ENCODE results near the gene PCBP3. TPM values are rescaled to one million over a fixed set of nuclear protein-coding genes. Genes with fewer than 3 reads are reported as not detected.
"Not testable (repeated sequence)": the region's sequence is repeated elsewhere in the genome, so short reads cannot be mapped to it uniquely, and the experiment has no call there.

PCBP3 gene
- polyA plus RNA-seq, 3 donors: 1.7 to 9.5 (median 2.2) TPM

DNA sequence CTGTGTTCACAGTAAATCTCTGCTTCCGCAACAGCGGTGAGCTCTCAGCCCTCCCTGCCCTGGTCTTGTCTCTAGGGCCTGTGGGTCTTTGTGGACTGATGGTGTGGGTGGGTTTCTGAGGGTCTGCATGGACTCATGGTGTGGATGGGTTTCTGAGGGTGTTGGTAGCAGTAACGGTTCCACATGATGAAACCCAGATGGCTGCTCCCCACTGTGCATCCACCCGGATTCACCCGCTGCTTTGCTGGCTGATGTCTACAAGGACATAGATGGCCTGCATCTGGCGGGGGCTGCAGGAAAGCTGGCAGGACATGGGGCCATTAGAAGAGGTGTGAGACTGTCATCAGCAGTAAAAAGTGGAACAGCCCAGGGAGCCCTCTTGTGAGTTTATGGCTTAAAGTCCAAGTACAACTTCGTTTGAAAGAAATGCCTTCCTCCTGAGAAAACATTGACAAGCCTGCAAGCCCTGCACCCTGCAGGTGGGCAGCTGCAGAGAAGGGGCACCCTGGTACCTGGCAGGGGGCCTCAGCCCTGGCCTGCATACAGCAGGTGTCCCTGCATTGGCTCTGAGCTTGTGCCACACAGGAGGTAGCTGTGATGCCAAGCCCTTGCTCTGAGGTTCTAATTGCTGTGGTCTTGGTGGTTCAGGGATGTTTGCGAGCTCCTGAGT, 181.2 kb downstream of the PCBP3 start:
- H3K27ac ChIP-seq (ENCODE audit: low read depth, low read length): no peak overlapping the region
- 76 to 83% (median 77%) methylated on average over 8 of the region's 8 CpGs for WGBS, 3 donors

DNA sequence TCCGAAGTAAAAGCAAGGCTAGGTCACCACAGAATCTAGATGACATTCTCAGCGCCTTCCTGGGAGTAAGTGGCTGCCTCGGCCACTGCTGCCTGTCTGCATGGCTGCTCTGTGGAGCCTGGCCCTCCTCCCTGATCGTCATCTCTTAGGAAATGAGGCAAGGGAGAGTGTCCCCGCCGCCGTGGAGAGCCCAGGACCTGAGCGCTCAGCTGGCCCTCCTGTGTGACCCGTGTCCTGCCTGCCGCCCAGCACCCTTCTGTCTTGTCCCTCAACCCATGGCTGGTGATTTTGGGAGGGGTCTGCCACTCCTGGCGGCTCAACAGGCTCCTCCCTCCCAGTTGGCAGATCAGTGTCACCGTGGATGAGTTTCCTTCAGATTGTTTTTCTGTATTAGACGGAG, 181.7 kb downstream of the PCBP3 start:
- H3K27ac ChIP-seq (ENCODE audit: low read depth, low read length): no peak overlapping the region
- 54 to 74% (median 67%) methylated on average over 13 of the region's 13 CpGs for WGBS, 3 donors

DNA sequence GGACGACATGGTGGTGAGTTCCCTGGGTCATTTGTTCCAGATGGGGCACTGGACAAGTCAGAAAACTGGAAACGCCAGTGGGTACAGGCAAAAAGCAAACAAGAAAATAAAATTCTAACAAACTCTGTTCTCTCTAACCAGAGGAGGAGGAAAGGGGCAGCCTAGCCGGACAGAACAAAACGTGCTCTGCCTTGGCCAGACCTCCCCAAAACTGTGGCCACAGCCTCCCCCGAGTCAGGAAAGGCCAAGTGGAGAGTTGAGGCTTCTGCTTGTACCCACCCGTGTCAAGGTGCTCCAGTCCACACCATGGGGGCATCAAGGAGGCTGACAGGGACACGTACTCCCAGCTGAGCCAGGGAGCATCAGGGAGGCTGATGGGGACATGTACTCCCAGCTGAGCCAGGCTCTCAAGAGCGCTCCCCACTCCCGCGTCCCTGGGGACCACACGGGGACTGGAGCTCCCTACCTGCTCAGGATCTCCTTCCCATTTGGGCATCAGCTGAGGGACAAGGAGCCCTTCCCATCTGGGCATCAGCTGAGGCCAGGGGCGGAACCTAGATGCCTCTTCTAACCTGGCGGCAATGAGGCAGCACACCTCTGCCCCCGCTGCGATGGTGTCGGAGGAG, 183.3 kb downstream of the PCBP3 start:
- WGBS, 3 donors: 73 to 89% (median 87%) methylated on average over 16 of the region's 16 CpGs
- H3K27ac ChIP-seq (ENCODE audit: low read depth, low read length): no peak overlapping the region

DNA sequence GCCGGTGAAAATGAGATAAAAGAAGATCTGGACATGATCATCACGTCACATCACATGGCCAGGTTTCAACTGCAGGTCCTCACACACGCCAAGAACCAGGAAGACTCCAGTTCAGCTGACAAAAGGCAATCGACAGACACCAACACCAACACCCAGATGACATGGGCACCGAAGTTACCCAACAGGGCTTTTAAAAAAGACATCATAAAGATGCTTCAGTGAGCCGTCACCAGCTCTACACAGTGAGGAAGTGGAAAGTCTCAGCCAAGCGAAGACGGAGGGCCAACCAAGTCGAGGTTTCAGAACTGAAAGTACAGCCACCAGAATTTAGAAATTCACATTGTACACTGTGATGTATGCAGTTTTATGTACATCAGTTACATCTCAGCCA, 183.8 kb downstream of the PCBP3 start:
- WGBS, 3 donors: 69 to 77% (median 76%) methylated on average over 9 of the region's 9 CpGs
- H3K27ac ChIP-seq (ENCODE audit: low read depth, low read length): no peak overlapping the region

DNA sequence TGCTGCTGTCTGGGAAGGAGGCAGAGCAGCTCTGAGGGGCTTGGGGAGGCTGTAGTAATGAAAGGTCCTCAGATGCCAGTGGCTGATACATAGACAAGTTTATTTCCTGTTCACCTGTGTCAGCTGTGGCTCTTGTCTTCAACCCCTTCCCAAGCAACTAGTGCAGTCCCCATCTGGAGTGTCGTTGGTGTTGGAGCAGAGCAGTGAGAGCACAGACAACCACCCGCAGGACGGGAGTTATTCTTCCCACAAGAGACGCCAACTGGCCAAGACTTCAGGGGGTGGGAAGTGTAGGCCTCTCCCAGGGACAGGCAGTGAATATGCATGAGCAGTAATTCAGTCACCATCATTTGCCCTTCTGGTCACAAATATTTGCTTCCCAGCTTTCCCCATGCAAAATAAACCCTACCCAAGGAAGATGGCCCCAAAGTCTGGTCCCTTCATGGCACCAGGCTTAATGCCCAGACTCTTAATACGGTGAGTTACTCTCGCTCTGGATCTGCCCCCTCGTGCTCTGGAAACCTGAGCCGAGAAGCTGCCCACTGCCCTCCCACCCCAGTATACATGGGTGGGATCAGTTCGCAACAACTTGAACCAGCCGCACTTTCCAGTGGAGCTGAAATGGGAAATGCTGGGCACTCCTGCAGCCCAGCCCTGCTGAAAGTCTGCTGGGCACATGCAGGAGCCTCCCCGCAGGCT, 184.5 kb downstream of the PCBP3 start:
- H3K27ac ChIP-seq (ENCODE audit: low read depth, low read length): no peak overlapping the region
- WGBS, 3 donors: 79 to 86% (median 84%) methylated on average over 11 of the region's 11 CpGs

DNA sequence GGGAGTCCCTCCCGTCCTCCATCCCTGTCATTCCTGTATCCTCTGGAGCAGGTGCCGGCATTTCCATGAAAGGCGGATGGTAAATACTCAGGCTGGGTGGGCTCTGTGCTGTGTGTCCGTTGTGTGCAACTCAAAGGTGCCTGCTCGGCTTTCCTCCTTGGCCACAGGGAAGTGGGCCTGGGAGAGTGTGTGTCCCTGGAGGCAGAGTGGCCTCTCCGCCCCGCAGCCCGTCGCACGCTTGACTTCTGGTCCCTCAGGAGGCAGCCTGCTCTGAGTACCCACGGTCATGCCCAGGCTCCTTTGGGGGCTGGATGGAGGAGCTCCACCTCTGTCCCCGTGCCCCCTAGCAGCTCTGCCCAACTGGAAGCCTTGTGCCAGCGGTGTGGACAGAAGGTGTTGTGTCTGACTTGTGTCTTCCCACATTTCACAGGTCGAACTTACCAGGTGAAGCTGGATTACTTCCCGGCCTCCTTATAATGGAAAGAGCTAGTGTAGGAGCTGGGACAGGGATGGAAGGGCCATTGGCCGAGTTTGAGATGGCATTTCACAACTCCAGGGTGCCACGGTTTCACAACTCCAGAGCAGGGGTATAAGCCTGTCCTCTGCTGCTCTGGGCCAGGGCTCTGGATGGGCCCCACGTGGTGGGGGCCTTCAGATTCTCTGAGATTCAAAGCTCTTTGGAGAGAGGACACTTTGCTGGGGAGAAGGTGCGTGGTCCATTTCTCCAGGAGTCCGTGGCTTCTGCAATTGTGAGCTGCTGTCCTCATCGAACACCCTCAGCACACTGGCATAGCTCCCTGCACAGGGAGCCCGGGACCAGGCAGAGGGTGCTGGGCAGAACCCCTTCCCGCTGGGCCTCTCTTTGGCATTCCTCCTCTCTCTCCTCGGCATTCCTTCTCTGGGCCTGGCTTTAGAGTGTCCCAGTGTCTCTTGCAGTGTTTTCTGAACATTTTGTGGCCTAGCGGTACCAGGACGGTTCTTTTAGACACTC, 185.3 kb downstream of the PCBP3 start:
- WGBS, 3 donors: 76 to 83% (median 79%) methylated on average over 26 of the region's 26 CpGs
- no peak overlapping the region for H3K27ac ChIP-seq (ENCODE audit: low read depth, low read length)

DNA sequence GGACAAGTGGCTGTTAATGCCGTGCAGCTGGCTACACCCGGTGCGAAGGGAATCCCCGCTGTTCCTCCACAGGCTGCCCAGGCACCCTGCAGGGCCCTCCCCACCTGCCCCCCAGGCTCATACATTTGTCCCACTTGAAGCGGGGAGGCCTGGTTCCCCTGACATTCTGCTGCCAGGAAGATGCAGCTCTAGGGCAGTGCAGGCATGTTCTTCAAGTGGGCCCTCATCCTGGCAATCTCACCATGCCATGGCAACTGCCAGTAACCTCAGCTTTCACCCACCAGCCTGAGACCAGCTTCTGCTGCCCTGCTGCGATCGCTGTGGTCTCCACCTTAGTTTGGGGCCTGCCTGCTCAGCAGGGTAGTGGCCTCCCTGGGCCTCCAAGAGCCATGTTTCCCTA, 186.1 kb downstream of the PCBP3 start:
- 80 to 91% (median 90%) methylated on average over 7 of the region's 7 CpGs for WGBS, 3 donors
- H3K27ac ChIP-seq (ENCODE audit: low read depth, low read length): no peak overlapping the region

DNA sequence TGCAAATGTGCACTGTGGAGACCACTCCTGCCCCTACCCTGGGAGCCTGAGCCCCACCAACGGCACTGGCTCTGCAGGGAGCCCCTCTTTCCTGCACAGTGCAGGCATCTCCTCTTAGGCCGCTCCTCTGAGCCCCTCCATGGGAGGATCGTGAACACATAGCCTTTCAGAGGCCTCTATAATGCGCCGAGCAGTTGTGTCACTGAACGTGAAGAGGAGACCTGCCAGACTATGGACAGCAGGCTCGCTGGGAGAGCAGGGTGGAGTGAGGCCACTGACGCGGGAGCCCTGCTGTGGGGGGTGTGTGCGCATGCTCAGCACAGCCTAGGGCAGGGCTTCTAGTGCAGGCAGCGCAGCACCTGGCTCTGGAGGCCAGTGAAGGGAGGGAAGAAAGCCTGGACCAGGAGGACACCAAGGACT, 186.7 kb downstream of the PCBP3 start:
- 54 to 73% (median 72%) methylated on average over 11 of the region's 11 CpGs for WGBS, 3 donors
- no peak overlapping the region for H3K27ac ChIP-seq (ENCODE audit: low read depth, low read length)

DNA sequence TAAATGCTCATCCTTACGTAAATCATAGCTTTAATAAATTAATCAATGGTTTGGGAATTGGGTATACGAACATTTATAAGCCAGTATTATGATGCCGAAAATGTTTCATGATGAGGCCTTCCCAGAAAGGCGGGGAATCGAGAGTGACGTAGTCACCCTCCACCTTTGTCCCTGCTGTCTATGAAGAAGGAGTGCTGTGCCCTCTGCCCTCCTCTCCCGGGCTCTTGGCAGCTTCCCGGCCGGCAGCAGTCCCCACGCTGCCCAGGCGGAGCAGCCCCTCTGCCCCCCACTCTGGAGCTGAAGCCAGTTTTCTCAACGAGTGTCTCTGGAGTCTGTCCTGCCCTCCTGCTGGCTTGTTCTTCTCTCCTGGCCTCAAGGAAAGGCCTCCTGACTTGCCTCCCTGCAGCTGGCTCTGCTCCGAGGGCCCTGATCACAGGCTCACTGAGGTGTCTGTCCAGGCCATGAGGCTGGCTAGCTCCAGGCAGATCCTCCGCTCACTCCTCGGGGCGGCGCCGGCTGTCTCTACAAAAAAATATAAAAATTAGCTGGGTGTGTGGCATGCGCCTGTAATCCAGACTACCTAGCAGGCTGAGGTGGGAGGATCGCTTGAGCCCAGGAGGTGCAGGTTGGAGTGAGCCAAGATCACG, 187.3 kb downstream of the PCBP3 start:
- WGBS, 3 donors: 69 to 77% (median 74%) methylated on average over 21 of the region's 21 CpGs

DNA sequence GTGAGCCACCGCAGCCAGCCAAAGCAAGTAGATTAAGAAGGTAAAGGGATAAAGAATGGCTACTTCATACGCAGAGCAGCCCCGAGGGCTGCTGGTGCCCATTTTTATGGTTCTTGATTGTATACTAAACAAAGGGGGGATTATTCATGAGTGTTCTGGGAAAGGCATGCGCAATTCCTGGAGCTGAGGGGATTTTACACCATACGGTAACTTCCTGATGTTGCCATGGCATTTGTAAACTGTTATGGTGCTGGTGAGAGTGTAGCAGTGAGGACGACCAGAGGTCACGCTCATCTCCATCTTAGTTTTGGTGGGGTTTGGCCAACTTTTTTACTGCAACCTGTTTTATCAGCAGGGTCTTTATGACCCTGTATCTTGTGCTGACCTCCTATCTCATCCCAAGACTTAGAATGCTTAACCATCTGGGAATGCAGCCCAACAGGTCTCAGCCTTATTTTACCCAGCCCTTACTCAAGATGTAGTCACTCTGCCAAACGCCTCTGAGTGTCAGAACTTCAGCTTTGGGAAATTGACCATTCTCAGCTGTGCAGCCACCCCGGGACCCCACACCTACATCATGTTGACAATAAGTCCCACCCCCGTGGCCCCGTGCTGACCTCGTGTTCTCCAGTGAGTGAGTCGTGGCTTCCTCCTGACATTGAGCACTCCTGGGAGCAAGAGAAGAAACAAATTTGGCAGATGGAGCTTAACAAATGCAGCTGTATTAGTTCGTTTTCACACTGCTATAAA, 188.6 kb downstream of the PCBP3 start:
- no peak overlapping the region for H3K27ac ChIP-seq (ENCODE audit: low read depth, low read length)
- WGBS, 3 donors: 53 to 64% (median 63%) methylated on average over 14 of the region's 14 CpGs

More for the DNA sequence above, 187.3 kb downstream of the PCBP3 start:
- no peak overlapping the region for H3K27ac ChIP-seq (ENCODE audit: low read depth, low read length)

DNA sequence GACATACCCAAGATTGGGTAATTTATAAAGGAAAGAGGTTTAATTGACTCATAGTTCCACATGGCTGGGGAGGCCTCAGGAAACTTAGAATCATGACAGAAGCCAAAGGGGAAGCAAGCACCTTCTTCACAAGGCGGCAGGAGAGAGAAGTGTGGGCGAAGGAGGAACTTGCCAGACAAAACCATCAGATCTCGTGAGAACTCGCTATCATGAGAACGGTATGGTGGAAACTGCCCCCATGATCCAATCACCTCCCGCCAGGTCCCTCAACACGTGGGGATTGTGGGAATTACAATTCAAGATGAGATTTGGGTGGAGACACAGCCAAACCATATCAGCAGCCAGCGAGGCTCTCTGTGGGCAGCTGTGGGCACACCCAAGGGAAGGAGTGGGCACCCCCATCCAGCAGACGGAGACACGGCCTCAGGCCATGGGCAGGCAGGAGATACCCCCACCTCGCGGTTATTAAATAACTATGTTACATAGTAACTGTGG, 189.3 kb downstream of the PCBP3 start:
- H3K27ac ChIP-seq (ENCODE audit: low read depth, low read length): not testable (repeated sequence)

DNA sequence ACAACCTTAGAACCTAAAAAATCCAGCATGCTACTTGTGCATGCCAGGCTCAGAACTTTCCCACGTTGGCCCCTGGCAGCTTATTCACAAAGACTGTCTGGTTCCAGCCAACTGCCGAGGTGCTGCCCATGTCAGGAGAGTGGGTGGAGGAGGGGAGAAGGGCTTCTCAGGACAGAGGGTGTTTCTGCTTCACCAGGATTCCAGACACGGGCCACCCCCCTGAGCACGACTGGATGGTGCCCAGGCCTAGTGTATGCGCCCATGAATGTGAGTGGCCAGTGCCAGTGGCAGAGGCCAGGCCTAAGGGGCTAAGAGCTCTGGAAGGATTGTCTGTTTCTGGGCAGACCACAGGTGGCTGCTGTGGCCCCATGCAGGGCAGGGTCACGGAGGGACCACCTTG, 189.9 kb downstream of the PCBP3 start:
- WGBS, 3 donors: 63 to 80% (median 73%) methylated on average over 6 of the region's 6 CpGs
- no peak overlapping the region for H3K27ac ChIP-seq (ENCODE audit: low read depth, low read length)

More for the DNA sequence above, 189.3 kb downstream of the PCBP3 start:
- WGBS, 3 donors: 75 to 84% (median 81%) methylated on average over 12 of the region's 12 CpGs

DNA sequence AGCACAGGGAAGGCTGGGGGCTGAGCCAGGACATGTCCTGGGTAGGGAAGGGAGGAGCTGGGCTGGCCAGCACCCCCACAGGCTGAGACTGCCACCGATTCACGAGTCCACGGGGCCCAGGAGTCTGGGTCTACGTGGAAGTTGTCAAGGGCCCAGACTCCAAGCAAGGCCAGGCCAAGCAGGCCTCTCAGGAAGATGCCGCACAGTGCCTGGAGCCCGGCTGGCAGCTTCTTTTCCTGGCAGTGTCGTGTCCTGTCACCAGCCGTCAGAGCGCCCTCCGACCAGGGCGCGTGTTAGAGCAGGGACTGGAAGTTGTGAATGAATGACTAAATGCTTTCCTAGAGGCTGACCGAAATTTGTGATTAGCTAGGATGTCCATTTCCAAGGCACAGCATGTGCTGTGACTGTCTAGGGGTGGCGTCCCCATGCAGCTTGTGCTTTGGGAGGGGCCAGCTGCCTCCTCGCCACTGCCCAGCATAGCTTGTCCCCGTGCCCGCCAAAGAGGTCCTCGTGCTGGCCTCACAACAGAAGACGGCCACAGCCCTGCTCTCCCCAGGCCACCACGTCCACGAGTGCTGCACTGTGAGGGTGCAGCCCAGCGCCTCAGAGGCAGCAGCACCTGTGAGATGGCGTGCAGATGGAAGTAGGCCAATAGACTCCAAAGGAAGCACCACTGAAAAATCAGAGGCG, 190.6 kb downstream of the PCBP3 start:
- WGBS, 3 donors: 86 to 93% (median 93%) methylated on average over 24 of the region's 24 CpGs
- H3K27ac ChIP-seq (ENCODE audit: low read depth, low read length): no peak overlapping the region

DNA sequence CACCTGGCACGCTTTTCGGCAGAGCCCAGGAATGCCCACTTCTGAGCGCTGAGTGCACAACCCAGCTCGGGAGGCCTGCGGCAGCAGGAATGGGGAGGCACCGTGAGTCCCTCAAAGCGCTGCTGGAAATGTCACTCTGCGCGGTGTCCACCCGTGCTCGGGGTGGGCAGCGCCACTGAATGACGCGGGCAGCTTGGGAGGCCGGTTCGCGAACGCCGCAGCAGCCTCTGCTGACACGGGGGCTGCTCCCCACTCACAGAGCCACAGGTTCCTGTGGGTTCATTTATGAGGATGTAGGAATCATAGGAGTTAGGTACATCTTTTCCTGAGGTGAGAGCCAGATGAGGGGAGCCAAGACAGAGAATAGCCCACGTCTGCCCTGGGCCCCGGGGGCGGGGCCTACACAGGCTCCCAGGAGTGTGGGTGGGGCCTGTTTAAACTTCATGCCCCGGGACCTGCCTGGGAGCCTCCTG, 191.3 kb downstream of the PCBP3 start:
- no peak overlapping the region for H3K27ac ChIP-seq (ENCODE audit: low read depth, low read length)
- WGBS, 3 donors: 87 to 91% (median 88%) methylated on average over 23 to 24 of the region's 24 CpGs

DNA sequence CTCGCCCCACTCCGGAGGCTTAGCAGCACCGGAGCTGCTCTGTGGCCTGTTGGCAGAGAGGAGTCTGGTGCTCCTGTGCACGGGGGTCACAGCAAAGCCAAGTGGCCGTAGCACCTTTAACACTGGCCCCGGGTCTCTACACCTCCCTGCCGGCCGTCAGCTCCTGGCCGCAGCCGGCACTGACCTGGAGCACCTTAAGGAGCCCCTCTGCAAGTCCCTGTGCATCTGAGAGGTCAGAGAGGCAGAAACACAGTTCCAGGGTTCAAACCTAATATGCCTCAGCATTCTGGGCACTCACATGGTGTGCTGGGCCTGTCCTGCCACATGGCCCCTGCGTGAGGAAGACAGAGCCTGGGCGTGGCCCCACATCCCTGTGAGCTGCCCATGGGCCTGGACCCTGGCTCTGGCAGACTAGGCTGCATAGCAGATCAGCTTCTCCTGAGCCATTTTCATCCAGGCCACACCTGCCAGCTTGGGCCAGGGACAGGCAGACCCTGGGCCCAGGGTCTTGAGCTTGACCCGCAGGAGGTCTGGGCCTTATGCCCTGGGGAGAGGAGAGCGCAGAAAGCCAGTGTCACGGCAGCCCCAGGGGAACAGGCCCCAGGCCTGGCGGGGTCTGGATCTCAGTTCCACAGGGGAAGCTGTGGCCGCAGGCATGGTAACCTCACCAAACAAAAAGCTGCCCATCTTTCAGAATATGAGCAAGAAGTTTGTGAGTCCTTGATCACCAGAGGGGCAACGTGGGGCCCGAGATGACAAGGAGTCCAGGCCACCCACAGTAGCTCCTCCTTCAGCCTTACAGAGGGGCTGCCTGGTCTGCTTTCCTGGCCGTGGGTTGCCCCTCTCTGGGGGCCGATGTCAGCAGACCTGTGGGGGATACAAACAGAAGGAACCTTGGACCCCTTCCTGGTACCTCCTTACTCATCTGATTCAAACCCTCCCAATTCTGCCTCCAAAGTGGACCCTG, 192.1 kb downstream of the PCBP3 start:
- WGBS, 3 donors: 77 to 88% (median 88%) methylated on average over 21 of the region's 21 CpGs
- no peak overlapping the region for H3K27ac ChIP-seq (ENCODE audit: low read depth, low read length)

Measured in adipose tissue (tissue), 3 donors.